DMS153 treated with DMSO at 0.1 percent for 48 hours (cell line): ENCODE measurements around the gene KHDC1L.
"Not testable (repeated sequence)": the region's sequence is repeated elsewhere in the genome, so short reads cannot be mapped to it uniquely, and the experiment has no call there.

Experiments
- DNase-seq: peaks from one replicate; lab custom pipeline; 2025; ENCODE audit not compliant: unreplicated experiment; lab: John Stamatoyannopoulos, UW

Gene KHDC1L

DNA sequence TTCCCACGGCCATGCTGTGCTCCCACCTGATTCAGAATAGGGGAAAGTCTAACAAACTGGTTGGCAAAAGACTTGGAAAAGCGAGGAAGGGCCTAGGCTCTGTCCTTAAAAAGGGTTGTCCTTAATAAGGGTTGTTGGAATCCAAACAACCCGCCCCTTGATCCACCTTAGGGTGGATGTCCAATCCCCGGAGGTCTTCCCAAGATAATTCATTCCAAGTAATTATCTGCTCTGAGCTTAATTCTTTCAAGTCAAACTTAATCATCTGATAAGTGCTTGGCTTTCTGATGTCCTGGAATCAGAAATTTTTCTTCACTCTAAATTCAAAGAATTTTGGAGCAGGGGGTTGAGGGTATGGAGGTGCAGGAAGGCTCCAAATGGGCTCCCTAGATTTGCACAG, at the start of gene KHDC1L:
KHDC1L (minus strand) TSS at position 101 of the 400 bp plus-strand sequence; CDS start at position 13, 88 bp downstream.
- DNase-seq: no peak

- DNase-seq: not testable (repeated sequence)
Measured at GRCh38 chr6:73269296-73269695, 44.0 kb upstream of the KHDC1L start.

DNA sequence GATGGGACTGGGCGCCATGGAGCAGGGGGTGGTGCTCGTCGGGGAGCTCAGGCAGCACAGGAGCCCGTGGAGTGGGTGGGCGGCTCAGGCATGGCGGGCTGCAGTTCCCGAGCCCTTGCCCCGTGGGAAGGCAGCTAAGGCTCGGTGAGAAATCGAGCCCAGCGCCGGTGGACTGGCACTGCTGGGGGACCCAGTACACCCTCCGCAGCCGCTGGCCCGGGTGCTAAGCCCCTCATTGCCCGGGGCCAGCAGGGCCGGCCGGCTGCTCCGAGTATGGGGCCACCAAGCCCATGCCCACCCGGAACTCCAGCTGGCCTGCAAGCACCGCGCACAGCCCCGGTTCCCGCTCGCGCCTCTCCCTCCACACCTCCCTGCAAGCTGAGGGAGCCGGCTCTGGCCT, 43.6 kb upstream of the KHDC1L start:
- DNase-seq: not testable (repeated sequence)

GRCh38 chr6:73264446-73264845, 39.1 kb upstream of the KHDC1L start:
- no peak for DNase-seq

- peak; percentile 6 for DNase-seq
Measured at GRCh38 chr6:73263570-73263909, 38.2 kb upstream of the KHDC1L start.

- peak; percentile 49 for DNase-seq
Measured at GRCh38 chr6:73262671-73263569, 37.6 kb upstream of the KHDC1L start, which contains the start of gene KHDC1. Gene KHDC1 (minus strand): TSS chr6:73263196. CDS start chr6:73242517, 20,679 bp downstream.

- no peak for DNase-seq
Measured at GRCh38 chr6:73258721-73259120, 33.4 kb upstream of the KHDC1L start.

DNA sequence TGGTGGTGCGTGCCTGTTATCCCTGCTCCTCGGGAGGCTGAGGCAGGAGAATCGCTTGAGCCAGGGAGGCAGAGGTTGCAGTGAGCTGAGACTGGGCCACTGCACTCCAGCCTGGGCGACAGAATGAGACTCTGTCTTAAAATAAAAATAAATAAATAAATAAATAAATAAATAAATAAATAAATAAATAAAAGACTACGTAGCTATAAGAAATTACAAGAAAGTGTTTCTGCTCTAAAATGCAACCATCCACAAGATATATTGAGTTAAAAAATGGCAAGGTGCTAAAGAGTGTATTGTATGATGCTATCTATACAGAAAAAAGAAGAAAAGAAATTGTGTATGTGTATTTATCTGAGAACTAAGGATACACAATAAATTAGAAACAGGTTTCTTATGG, 29.0 kb upstream of the KHDC1L start:
- not testable (repeated sequence) for DNase-seq

GRCh38 chr6:73252703-73253102, 27.4 kb upstream of the KHDC1L start:
- no peak for DNase-seq

GRCh38 chr6:73250016-73250415, 24.7 kb upstream of the KHDC1L start:
- DNase-seq: no peak

GRCh38 chr6:73248192-73248903, 23.1 kb upstream of the KHDC1L start:
- no peak for DNase-seq

- no peak for DNase-seq
Measured at GRCh38 chr6:73242001-73242400, 16.7 kb upstream of the KHDC1L start.

GRCh38 chr6:73240730-73241129, 15.4 kb upstream of the KHDC1L start:
- DNase-seq: no peak

DNA sequence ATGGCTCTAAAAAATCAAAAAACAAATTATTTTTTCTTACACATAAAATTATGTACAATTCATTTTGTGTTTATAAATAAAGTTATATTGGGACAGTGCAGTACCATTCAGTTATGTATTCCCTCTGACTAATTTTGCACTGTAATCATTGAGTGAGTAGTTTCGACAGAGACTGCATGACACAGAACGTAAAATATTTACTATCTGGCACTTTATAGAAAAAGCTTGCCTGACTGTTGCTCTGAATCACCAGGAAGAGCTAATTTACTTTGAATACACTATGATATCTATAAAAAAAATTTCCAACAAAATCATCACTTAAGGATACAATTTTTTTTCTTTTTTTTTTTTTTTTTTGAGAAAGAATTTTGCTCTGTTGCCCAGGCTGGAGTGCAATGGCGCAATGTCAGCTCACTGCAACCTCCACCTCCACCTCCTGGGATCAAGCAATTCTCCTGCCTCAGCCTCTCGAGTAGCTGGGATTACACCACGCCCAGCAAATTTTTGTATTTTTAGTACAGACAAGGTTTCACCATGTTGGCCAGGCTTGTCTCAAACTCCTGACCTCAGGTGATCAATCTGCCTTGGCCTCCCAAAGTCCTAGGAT, 11.0 kb upstream of the KHDC1L start:
- no peak for DNase-seq

- DNase-seq: no peak
Measured at GRCh38 chr6:73234733-73235132, 9.4 kb upstream of the KHDC1L start.

DNA sequence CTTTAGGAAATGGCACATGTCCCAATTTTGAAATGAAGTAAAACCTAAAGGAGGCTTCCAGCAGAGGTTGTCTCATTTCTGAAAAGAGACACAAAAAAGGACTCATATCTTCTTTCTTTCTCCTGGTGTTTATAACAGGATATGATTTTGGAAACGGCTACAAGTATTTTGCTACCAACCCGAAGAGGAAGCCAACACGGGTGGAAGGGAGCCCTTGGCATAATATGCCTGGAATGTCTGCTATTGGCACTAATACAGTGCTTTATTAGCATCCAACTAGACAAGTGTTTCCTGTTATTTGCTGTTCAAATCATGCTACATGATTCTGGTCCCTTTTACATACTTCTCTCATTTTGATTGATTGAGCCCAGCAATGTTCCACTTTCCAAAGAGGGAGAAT, 8.7 kb upstream of the KHDC1L start:
- not testable (repeated sequence) for DNase-seq

DNA sequence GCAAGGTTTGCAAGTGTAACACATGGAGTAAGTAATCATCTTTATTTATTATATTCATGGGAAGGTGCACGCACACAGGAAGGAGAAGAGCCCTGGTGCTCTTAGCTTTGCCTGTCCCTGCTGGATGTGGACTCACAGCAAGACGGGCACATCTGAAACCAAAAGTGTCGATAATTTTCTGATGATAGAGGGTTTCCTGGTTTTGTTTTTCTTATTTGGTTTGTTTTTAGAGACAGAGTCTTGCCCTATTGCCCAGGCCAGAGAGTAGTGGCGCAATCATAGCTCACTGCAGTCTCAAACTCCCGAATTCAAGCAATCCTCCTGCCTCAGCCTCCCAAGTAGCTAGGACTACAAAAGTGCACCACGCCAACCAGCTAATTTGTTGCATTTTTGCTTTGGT, 7.8 kb upstream of the KHDC1L start:
- DNase-seq: no peak

DNA sequence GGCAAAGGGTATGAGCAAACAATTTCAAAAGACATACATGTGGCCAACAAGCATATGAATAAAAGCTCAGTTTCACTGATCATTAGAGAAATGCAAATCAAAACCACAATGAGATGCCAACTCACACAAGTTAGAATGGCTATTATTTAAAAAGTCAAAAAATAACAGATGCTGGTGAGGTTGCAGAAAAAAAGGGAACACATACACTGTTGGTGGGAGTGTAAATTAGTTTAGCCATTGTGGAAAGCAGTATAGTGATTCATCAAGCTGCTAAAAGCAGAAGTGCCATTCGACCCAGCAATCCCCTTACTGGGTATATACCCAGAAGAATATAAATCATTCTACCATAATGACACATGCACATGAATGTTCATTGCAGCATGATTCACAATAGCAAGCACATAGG, 6.7 kb upstream of the KHDC1L start:
- DNase-seq: no peak

- DNase-seq: no peak
Measured at GRCh38 chr6:73227606-73228255, 2.4 kb upstream of the KHDC1L start.

DNA sequence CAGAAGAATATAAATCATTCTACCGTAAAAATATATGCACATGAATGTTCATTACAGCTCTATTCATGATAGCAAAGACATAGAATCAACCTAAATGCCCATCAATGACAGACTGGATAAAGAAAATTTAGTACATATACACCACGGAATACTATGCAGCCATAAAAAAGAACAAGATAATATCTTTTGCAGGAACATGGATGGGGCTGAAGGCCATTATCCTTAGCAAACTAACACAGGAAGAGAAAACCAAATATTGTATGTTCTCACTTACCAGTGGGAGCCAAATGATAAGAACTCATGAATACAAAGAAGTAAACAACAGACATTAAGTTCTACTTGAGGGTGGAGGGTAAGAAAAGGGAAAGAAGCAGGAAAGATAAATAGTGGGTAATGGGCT, 8.4 kb downstream of the KHDC1L start:
- DNase-seq: no peak

GRCh38 chr6:73209117-73209516, 16.2 kb downstream of the KHDC1L start:
- DNase-seq: no peak
